ENCODE results near the gene TRPM2. TPM values are rescaled to one million over a fixed set of nuclear protein-coding genes. Genes with fewer than 3 reads are reported as not detected.

Gene TRPM2
- total RNA-seq, 3 donors from 2014 or later = 1.5 to 10.3 (median 7.2) TPM

GRCh38 chr21:44350773-44351481 is 2.5 kb upstream of the TRPM2 start:
- Histone ChIP-seq H3K36me3 (ENCODE audit: low read depth) (no peaks in the 10 kb centered on the region), H3K4me3 (no peak overlapping the region), H3K9me3 (no peaks in the 10 kb centered on the region), H3K4me1 (ENCODE audit: low read depth) (peaks cover 14% of the 10 kb centered on the region)
- intact Hi-C loops (cut with DNase I, micrococcal nuclease) = no loop called here
- peak in 2 of 3 donors; percentile 28 to 57 for DNase-seq
- ATAC-seq = no peak
- no peak for TF ChIP-seq CTCF (IDR thresholded peaks at IDR 0.05)

- Histone ChIP-seq H3K9me3 (no peaks in the 10 kb centered on the region), H3K4me1 (ENCODE audit: low read depth) (peaks cover 14% of the 10 kb centered on the region), H3K36me3 (ENCODE audit: low read depth) (no peaks in the 10 kb centered on the region), H3K4me3 (no peak overlapping the region)
- TF ChIP-seq CTCF (IDR thresholded peaks at IDR 0.05) = no peak
- ATAC-seq = no peak
- DNase-seq = peak in 1 of 3 donors; percentile 22
- intact Hi-C loops (cut with DNase I, micrococcal nuclease) = no loop called here
Observed at GRCh38 chr21:44351535-44352252, 1.7 kb upstream of the TRPM2 start.

GRCh38 chr21:44352253-44352860 is 1.1 kb upstream of the TRPM2 start:
- Histone ChIP-seq H3K9me3 (no peaks in the 10 kb centered on the region), H3K36me3 (ENCODE audit: low read depth) (no peaks in the 10 kb centered on the region), H3K4me3 (no peak overlapping the region), H3K4me1 (ENCODE audit: low read depth) (peaks cover 14% of the 10 kb centered on the region)
- DNase-seq = peak in 1 of 3 donors; percentile 12
- no peak for TF ChIP-seq CTCF (IDR thresholded peaks at IDR 0.05)
- intact Hi-C loops (cut with DNase I, micrococcal nuclease) = no loop called here
- no peak for ATAC-seq

GRCh38 chr21:44354001-44354405 is 582 bp downstream of the TRPM2 start:
- peaks cover 4% of the 10 kb centered on the region for H3K4me1 ChIP-seq (ENCODE audit: low read depth)
- H3K36me3 ChIP-seq (ENCODE audit: low read depth) = no peaks in the 10 kb centered on the region
- peak; percentile 7 for ATAC-seq
- no peak overlapping the region for H3K4me3 ChIP-seq
- no peak for TF ChIP-seq CTCF (IDR thresholded peaks at IDR 0.05)
- intact Hi-C loops (cut with DNase I, micrococcal nuclease) = no loop called here
- no peaks in the 10 kb centered on the region for H3K9me3 ChIP-seq
- peak in 1 of 3 donors; percentile 17 for DNase-seq

- peak; percentile 19 for ATAC-seq
- H3K36me3 ChIP-seq (ENCODE audit: low read depth) = no peaks in the 10 kb centered on the region
- no peak overlapping the region for H3K4me3 ChIP-seq
- H3K4me1 ChIP-seq (ENCODE audit: low read depth) = peaks cover 3% of the 10 kb centered on the region
- H3K9me3 ChIP-seq = no peaks in the 10 kb centered on the region
- no peak for TF ChIP-seq CTCF (IDR thresholded peaks at IDR 0.05)
- intact Hi-C loops (cut with DNase I, micrococcal nuclease) = no loop called here
- DNase-seq = peak in 1 of 3 donors; percentile 21
Observed at GRCh38 chr21:44354775-44355771, 1.7 kb downstream of the TRPM2 start.

Measured in mucosa of descending colon (tissue), 3 donors.